HG02610 (cell line): ENCODE data around the gene GABRR2.

Experiments
- ATAC-seq: cut with Tn5 transposase; IDR thresholded peaks from one replicate; pipeline ENCODE4 v1.9.1; 2021; ENCODE audit warnings: mild to moderate bottlenecking, moderate library complexity; ENCODE audit not compliant: unreplicated experiment

The GABRR2 gene

GRCh38 chr6:89315249-89315885 is at the start of gene GABRR2:
GABRR2 (minus strand) TSS chr6:89315299; CDS start chr6:89315165, 134 bp downstream.
- ATAC-seq, result no peak

- no peak for ATAC-seq
Measured at GRCh38 chr6:89364586-89364985, 49.5 kb upstream of the GABRR2 start.

GRCh38 chr6:89361171-89361570 is 46.1 kb upstream of the GABRR2 start:
- ATAC-seq, result no peak

- ATAC-seq, result peak; percentile 70
Measured at GRCh38 chr6:89360415-89360999, 45.4 kb upstream of the GABRR2 start.

- ATAC-seq, result no peak
Measured at GRCh38 chr6:89359561-89359960, 44.5 kb upstream of the GABRR2 start.

GRCh38 chr6:89357390-89357789 is 42.3 kb upstream of the GABRR2 start:
- ATAC-seq, result peak; percentile 27

- ATAC-seq, result no peak
Measured at GRCh38 chr6:89356642-89357170, 41.6 kb upstream of the GABRR2 start.

- no peak for ATAC-seq
Measured at GRCh38 chr6:89355511-89356194, 40.6 kb upstream of the GABRR2 start.

- ATAC-seq, result no peak
Measured at GRCh38 chr6:89353702-89354392, 38.7 kb upstream of the GABRR2 start.

- ATAC-seq, result no peak
Measured at GRCh38 chr6:89353118-89353556, 38.0 kb upstream of the GABRR2 start.

GRCh38 chr6:89352278-89353117 is 37.4 kb upstream of the GABRR2 start, which contains the start of gene UBE2J1:
UBE2J1 (minus strand) TSS chr6:89352722; CDS start chr6:89352569, 153 bp downstream.
- peak; percentile 58 for ATAC-seq

GRCh38 chr6:89351671-89352277 is 36.7 kb upstream of the GABRR2 start:
- no peak for ATAC-seq

GRCh38 chr6:89350281-89350966 is 35.3 kb upstream of the GABRR2 start:
- peak; percentile 37 for ATAC-seq

- no peak for ATAC-seq
Measured at GRCh38 chr6:89348372-89348771, 33.3 kb upstream of the GABRR2 start.

GRCh38 chr6:89347825-89348224 is 32.7 kb upstream of the GABRR2 start:
- ATAC-seq, result no peak

GRCh38 chr6:89346433-89346832 is 31.3 kb upstream of the GABRR2 start:
- no peak for ATAC-seq

GRCh38 chr6:89339565-89339964 is 24.5 kb upstream of the GABRR2 start:
- no peak for ATAC-seq

GRCh38 chr6:89335164-89335563 is 20.1 kb upstream of the GABRR2 start:
- ATAC-seq, result no peak

GRCh38 chr6:89330910-89331309 is 15.8 kb upstream of the GABRR2 start:
- ATAC-seq, result no peak
